ENCODE data around the gene KPNA4.
"Not testable (repeated sequence)": the region's sequence is repeated elsewhere in the genome, so short reads cannot be mapped to it uniquely, and the experiment has no call there.

Gene KPNA4, protein sequence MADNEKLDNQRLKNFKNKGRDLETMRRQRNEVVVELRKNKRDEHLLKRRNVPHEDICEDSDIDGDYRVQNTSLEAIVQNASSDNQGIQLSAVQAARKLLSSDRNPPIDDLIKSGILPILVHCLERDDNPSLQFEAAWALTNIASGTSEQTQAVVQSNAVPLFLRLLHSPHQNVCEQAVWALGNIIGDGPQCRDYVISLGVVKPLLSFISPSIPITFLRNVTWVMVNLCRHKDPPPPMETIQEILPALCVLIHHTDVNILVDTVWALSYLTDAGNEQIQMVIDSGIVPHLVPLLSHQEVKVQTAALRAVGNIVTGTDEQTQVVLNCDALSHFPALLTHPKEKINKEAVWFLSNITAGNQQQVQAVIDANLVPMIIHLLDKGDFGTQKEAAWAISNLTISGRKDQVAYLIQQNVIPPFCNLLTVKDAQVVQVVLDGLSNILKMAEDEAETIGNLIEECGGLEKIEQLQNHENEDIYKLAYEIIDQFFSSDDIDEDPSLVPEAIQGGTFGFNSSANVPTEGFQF

DNA sequence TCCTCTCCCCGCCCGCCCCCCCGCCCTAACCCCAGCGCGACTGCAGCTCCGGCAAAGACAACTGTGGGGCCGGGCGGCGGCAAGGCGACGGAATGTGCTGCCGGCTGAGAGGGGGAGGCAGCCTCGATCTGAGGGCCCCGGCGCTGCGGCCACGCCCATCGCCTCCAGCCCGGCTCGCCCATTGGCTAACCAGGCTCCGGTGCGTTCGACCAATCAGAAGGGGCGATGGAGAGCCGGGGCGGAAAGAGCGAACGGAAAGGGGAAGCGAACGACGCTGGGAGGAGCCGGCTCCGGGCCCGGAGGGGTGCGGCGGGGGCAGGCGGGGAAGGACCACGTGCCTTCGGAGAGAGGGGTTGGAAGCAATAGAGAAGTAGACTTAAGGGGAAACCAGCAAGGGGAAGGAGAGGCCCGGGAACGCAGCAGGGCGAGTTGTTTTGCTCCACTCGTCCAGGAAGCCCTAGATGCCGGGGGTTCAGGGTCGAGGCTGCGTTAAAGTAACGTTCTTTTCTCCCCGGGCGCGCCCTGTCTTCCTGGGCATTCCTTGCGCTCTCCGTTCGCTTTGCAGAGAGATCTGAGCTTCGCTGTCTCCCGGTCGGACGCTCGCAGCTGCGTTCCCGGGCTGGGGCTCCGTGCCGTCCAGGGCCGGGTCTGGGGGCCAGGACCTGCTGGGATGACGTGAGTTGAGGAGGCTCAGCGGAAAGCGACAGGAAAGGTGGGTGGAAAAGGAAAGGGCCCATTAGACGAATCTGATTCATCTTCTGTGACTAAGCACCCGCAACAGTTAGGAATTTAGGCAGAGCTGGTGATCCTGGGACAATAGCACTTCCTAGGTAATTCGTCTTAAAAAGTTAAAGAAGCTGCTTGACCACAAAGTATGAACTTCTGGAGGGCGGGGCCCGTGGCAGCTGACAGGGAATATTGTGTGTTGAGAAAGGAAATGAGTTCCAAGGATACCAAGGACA, at the start of gene KPNA4:
Gene KPNA4 (minus strand): TSS at position 130 of the 962 bp plus-strand sequence. CDS start 289 bp downstream, outside the sequence.
- peak; percentile 88 for DNase-seq (ENCODE audit: low read depth)

DNA sequence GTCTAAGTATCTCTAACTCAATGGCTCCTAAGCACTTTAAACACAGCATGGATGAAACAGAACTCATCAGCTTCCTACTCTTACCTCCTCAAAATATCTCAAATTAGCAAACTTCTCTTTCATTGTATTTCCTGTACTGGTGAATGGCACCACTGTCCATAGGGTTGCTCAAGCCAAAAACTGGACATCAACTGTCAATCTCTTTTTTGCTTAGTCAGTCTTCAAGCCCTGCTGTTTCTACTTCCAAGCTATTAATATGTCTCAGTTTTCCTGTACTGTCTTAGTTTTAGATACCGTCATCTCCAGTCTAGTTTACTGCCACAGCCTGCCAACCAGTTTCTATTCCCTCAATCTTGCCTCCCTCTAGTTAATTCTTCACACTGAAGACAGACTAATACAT, 48.3 kb upstream of the KPNA4 start:
- DNase-seq (ENCODE audit: low read depth) = no peak

DNA sequence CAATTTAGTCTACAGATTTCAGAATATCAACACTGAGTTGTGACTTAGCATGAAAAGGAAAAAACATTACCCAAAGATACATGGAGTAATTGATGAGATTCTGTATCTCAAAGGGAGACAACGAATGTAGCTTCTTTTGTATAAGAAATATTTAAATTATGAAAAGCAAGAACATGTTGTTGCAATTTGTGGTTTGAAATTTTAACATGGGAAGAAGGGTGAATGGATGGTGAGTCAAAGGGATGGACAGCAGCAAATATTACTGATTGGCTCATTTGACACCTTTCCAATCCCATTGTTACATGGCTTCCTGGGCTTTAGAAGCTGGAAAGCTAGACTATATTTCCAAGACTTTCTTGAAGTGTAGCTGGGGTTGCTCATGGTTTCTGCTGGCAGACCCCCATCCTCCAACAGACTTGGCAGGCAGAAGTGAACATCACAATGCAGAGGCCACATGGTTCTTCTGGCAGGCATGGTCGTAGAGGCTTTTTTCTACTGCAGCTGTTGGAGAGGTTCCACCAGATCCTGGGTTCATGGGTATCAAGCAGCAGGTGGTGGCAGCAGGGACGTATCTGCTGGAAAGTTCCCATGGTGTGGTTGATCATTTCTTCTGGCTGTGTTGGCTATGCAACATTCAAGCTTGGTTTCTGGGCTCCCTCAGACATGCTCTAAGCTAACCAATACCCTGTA, 47.2 kb upstream of the KPNA4 start:
- no peak for DNase-seq (ENCODE audit: low read depth)

DNA sequence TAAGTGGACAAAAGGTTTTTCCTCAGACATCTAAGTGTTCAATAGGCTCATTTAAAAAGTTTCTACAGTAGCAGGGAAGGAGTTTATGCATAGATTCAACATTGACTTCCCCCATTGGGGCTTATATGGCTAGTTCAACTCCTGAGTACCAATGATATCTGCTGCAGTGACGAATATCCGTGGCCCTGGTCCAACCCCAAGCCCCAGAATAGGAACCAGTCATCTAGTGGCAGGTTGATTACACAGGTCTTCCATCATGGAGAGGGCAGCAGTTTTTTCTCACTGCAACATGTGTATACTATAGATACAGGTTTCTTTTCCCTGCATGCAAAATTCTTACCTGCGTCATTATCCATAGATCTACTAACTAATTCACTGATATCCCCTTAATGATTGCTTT, 45.8 kb upstream of the KPNA4 start:
- no peak for DNase-seq (ENCODE audit: low read depth)

DNA sequence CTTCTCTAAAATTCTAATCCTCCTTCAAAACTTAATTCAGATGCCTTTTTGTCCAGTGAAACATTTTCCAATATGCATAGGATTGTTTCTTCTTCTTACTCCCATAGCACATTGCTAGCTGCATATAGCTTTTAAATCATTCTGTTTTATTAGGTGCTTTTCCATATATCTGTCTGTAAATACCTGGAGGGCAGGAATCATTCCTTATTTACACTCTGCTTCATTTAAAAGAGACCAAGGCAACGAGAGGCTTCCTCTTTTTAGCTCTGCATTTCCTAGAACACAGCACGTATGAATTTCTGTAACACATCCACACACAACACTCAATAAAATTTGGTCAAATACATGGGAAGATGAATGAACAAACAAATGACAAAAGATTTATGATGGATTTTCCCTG, 43.5 kb upstream of the KPNA4 start:
- no peak for DNase-seq (ENCODE audit: low read depth)

DNA sequence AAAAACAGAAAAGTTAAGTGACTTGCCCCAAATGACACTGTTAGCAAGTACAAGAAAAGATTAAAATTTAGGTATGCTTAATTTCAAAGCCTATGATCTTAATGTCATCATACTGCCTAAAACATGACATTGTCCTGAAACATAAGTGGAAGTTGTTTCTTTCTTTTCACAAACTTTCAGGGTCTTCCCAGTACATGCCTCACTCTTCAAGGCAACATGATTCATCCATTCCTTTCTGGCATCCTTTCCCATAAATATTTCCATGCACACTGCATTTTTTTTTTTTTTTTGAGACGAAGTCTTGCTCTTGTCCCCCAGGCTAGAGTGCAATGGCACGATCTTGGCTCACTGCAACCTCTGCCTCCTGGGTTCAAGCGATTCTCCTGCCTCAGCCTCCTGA, 42.5 kb upstream of the KPNA4 start:
- no peak for DNase-seq (ENCODE audit: low read depth)

DNA sequence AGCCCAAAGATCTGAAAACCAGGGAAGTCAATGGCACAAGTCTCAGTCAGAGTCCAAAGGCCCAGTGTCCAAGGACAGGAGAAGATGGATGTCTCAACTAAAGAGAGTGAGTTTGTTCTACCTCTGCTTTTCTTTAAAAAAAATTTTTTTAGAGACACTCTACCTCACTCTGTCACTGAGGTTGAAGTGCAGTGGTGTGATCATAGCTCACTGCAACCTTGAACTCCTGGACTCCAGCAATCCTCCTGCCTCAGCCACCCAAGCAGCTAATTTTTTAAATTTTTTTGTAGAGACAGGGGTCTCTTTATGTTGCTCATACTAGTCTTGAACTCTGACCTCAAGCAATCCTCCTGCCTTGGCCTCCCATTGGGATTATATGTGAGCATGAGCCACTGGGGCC, 39.9 kb upstream of the KPNA4 start:
- DNase-seq (ENCODE audit: low read depth) = no peak

DNA sequence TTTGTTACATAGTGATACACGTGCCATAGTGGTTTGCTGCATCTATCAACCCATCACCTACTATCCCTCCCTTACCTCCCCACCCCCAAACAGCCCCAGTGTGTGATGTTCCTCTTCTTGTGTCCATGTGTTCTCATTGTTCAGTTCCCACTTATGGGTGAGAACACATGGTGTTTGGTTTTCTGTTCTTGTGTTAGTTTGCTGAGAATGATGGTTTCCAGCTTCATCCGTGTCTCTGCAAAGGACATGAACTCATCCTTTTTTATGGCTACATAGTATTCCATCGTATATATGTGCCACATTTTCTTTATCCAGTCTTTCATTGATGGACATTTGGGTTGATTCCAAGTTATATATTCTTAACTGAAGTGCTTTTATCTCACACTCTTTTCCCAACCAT, 38.5 kb upstream of the KPNA4 start:
- DNase-seq (ENCODE audit: low read depth) = not testable (repeated sequence)

DNA sequence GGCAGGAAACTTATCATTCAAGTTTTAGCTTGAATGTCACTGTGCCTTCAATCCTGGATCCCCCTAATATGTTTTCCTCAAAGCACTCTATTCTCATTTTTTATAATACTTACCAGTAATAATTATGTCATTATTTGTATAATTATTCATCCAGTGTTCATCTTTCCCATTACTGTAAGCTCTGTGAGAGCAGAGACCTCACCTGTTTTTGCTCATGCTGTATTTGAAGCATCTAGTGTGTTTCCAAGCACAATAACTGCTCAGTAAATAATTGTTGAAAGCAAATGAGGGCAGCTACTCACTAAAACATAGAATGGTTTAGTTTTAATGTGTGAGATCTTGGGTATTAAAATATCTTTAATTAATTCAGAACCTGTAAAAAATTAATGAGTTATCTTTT, 36.9 kb upstream of the KPNA4 start:
- no peak for DNase-seq (ENCODE audit: low read depth)

DNA sequence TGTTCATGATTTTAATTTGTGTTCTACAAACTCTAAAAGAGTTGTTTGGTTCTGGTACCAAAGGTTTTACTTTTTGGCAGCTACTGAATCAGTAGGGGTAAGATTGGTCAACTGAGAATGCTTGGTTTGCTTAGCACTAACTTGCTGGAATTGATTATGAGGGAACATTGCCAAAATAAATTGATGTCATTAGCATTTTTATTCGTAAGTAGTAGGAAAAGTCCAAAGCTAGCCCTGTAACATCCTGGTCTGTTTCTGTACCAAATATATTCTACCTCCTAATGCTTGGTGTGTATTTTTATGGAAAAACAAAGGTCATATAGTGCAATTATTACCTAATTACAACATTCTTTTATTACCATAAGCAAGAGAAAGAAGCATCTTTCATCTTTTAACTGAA, 35.9 kb upstream of the KPNA4 start:
- DNase-seq (ENCODE audit: low read depth) = no peak

DNA sequence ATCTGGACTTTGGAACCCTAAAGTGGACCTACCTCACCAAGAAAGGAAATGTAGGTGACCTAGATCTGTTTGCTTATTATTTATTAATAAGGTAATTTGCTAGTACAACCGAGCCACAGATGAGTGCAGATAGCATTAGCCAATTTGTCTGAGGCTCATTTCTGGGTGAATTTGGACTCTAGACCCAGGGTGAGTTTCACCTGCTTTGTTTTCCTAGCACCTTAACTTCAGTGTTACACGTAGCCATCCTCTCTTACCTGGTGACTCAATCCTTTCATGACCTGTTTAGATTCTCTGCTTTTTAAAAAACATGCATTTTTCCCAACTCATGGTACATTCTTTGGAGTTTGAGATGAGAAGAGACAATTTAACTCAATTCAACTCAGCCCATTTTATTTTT, 33.5 kb upstream of the KPNA4 start:
- DNase-seq (ENCODE audit: low read depth) = no peak

DNA sequence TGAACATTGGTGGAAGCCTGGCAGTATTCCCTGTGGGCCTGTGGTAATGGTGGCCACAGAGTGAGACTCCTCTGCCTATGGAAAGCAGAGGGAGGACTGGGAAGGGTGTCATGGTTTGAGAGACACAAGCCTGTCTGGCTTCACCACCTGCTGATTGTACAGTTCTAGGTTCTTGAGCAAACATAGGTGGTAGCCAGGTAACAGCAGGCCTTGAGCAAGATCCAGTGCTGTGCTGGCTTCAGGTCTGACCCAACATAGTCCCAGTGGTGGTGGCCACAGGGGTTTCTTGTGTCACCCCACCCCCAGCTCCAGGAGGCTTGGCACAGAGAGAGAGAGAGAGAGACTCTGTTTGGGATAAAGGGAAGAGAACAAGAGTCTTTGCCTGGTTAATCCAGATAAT, 22.7 kb upstream of the KPNA4 start:
- DNase-seq (ENCODE audit: low read depth) = no peak

DNA sequence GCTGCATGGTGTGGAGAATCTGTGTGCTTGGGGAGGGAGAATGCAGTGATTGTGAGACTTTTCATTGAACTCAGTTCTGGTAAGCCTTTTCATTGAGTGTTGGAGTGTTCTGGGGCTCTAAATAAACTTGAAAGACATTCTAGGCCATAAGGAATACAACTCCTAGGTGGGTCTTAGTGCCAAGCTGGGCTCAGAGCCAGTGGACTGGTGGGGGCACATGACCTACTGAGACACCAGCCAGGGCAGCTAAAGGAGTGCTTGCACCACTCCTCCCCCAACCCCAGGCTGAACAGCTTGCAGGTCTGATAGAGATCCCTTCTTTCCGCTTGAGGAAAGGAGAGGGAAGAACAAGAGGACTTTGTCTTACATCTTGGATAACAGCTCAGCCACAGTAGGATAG, 21.7 kb upstream of the KPNA4 start:
- DNase-seq (ENCODE audit: low read depth) = no peak

DNA sequence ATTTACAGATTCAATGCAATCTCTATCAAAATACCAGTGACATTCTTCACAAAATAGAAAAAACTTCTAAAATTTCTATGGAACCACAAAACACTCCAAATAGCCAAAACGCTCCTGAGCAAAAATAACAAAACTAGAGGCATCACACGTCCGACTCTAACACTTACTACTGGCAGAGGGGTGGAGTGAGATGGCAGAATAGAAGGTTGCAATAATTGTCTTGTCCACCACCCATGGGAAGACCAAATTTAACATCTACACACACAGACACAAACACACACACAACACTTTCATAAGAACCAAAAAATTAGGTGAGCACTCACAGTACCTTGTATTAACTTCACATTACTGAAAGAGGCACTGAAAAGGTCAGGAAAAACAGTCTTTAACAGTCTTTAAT, 21.3 kb upstream of the KPNA4 start:
- no peak for DNase-seq (ENCODE audit: low read depth)

DNA sequence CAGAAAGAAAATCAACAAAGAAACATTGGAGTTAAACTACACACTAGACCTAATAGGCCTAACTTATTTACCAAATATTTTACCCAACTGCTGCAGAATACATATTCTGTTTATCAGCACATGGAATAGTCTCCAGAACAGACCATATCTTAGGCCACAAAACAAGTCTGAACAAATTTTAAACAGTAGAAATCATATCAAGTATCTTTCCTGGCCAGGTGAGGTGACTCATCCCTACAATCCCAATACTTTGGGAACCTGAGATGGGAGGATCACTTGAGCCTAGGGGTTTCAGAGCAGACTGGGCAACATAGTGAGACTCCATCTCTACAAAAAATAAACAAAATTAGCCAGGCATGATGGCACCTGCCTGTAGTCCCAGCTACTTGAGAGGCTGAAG, 18.1 kb upstream of the KPNA4 start:
- DNase-seq (ENCODE audit: low read depth) = no peak

DNA sequence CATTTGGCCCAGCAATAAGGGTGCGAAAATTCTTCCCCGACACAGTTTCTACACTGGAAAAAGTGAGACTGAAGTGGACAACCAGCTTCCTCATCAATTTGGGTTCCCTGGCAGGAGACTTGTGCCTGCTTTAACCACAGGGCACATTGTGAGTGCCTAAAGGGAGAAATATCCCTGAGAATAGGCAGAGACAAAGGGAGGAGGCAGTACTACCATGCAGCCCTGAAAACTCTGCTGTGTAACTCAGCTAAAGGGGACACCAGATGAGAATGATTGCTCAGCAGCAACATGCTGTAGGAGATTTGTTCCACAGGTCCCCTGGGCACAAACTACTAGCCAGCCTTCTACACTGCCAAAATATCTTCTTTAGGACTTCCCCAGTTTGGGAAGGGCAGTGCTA, 15.6 kb upstream of the KPNA4 start:
- no peak for DNase-seq (ENCODE audit: low read depth)

DNA sequence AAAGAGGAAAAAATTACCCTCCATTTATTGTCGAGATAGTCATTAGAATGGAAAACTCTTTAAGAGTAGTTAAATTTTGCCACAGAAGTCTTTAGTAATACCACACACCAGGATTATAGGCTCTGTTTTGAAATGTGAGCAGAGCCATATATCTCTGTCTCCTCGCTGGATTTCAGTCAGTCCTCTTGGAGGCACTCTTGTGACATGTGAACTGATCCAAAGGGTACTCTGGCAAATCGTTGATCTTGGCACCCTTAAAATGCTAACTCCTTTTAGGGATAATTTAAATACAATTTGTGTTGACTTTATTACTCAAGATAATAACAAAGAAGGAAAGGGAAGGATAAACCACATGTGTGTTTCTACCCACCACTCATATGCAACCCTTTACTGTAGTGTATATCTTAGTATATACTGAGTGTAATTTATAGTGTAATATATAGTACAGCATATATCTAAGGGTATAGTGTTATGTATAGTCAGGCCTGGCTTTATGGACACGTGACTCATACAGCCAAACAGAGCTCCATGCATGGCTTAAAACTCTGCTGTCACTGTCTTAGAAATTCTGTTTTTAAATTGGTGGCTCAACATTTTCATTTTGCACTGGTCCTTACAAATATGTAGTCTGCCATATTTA, 12.3 kb upstream of the KPNA4 start:
- DNase-seq (ENCODE audit: low read depth) = no peak

DNA sequence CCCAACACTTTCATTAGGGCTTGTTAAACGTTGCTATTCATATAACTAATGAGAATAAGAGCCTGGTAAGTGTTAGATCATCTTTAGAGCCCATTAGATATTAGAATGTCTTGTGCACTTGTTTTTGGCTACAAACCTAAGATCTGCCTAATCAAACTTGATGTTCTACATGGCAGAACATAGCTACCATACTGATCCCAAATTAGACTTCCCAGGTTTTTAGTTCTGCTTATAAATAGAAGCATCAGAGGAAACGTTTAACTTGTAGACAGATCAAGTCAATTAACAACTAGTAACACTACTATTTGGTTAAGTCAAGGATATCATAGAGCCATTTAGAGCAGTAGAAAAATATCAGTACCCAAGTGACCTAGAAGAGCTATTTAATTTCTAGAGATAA, 11.7 kb upstream of the KPNA4 start:
- DNase-seq (ENCODE audit: low read depth) = no peak

DNA sequence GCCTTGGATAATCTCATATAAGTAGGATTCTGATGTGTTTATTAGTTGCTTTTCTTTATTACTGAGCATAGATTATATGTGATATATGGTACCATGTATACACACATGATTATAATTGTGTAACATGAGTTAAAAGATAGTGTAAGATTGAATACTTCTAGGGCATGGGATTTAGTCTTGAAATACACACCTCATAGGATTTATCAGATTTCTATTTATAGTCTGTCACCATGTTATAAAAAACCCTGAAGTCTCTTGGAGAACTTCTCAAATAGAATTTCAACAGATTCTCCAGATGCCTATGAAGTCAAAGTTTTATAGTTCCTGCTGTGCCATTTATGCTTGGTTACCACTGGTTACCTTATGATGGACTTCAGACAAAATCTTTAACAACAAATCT, 11.2 kb upstream of the KPNA4 start:
- DNase-seq (ENCODE audit: low read depth) = no peak

DNA sequence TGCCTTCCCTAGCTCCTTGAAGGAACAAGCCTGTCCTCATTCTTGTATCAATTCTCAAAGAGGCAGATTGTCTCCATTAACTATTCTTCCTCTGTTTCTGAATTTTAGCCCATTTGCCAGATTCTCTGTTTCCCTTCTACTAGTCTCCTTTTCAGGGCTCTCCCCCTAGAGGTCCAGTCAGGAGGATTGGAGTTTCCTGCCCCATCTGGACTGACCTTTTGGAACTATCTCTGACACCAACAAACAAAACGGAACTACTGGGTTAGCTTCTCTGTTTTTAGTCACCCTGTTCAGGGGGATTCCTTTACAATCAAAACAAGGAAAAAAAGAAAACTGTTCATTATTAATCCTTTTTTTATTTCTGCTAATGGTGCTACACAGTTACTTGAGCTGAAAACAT, 10.2 kb upstream of the KPNA4 start:
- DNase-seq (ENCODE audit: low read depth) = no peak

DNA sequence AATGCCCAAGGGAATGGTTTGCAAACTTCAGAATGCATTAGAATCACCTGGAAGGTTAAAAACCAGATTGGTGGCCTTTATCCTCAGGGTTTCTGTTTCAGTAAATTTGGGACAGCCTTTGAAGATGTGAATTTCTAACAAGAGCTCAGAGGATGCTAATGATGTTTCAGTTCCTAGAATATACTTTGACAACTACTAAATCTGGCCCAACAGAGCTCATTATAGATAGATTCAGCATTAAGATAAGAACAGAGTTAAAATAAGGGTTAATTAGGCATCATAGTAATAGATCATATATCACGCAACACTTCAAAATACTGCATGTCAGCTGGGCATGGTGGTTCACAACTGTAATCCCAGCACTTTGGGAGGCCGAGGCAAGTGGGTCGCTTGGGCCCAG, 9.3 kb upstream of the KPNA4 start:
- no peak for DNase-seq (ENCODE audit: low read depth)
